ENCODE results near the gene ACTL10. TPM values are rescaled to one million over a fixed set of nuclear protein-coding genes. Genes with fewer than 3 reads are reported as not detected.

ACTL10 gene
- total and polyA plus RNA-seq, 2 experiments from 2014 or later: 0.71 to 1.9 TPM

GRCh38 chr20:33701629-33702450 is 35.1 kb downstream of the ACTL10 start:
- Histone ChIP-seq H3K4me2 (no peak overlapping the region), H3K9me2 (ENCODE audit: insufficient read depth) (no peaks in the 10 kb centered on the region)
- H3K27ac Mint-ChIP-seq: no peak overlapping the region

More at GRCh38 chr20:33701629-33702450, 35.1 kb downstream of the ACTL10 start:
- Histone ChIP-seq H3F3A (replicated peaks; ENCODE audit: low read depth) (no peaks in the 10 kb centered on the region), H4K20me1 (replicated peaks; ENCODE audit: insufficient read depth) (no peaks in the 10 kb centered on the region), H2AFZ (no peak overlapping the region), H3K36me3 (ENCODE audit: insufficient read depth) (no peaks in the 10 kb centered on the region), H3K79me2 (replicated peaks; ENCODE audit: insufficient read depth) (no peaks in the 10 kb centered on the region), H3K4me3 (no peak overlapping the region), H3K4me1 (ENCODE audit: insufficient read depth) (no peaks in the 10 kb centered on the region), H3K27me3 (ENCODE audit: insufficient read depth) (no peaks in the 10 kb centered on the region), H3K27ac (ENCODE audit: low read depth) (no peak overlapping the region)
- TF ChIP-seq NANOG (IDR thresholded peaks at IDR 0.05; ENCODE audit: borderline replicate concordance) (no peak), ZNF114 (CRISPR knock-in tag; IDR thresholded peaks at IDR 0.05) (no peak), ZNF462 (CRISPR knock-in tag; IDR thresholded peaks at IDR 0.05) (no peak)
- H3K4me1 Mint-ChIP-seq: no peaks in the 10 kb centered on the region
- peaks cover 55% of the 10 kb centered on the region for H3K9me3 Mint-ChIP-seq
- no peak overlapping the region for H3K4me3 Mint-ChIP-seq
- DNase-seq (ENCODE audit: low spot score): no peak
- H3K27me3 Mint-ChIP-seq (ENCODE audit: insufficient read depth, low read depth, poor library complexity): peaks cover 7% of the 10 kb centered on the region
- H3K36me3 Mint-ChIP-seq (ENCODE audit: low read depth): peaks cover 26% of the 10 kb centered on the region
- no peak for ATAC-seq

Measured in GM23338 (cell line).